ENCODE results near the gene EEFSEC. TPM values are rescaled to one million over a fixed set of nuclear protein-coding genes. Genes with fewer than 3 reads are reported as not detected.

Gene EEFSEC
- total RNA-seq, 2 donors from 2014 or later, result 12.9 to 13.0 TPM

GRCh38 chr3:128262457-128262856 is 109.2 kb downstream of the EEFSEC start:
- intact Hi-C loops (cut with DNase I), result no loop called here

GRCh38 chr3:128263118-128263517 is 109.8 kb downstream of the EEFSEC start:
- DNase-seq (ENCODE audit: low spot score), result no peak
- intact Hi-C loops (cut with DNase I), result no loop called here

More at GRCh38 chr3:128262457-128262856, 109.2 kb downstream of the EEFSEC start:
- no peak for DNase-seq (ENCODE audit: low spot score)

- intact Hi-C loops (cut with DNase I), result no loop called here
- DNase-seq (ENCODE audit: low spot score), result no peak
These were observed 110.7 kb downstream of the EEFSEC start for GRCh38 chr3:128263946-128264345.

GRCh38 chr3:128266453-128266852 is 113.2 kb downstream of the EEFSEC start:
- DNase-seq (ENCODE audit: low spot score), result no peak
- intact Hi-C loops (cut with DNase I), result no loop called here

- no peak for DNase-seq (ENCODE audit: low spot score)
- intact Hi-C loops (cut with DNase I), result no loop called here
These were observed 114.3 kb downstream of the EEFSEC start for GRCh38 chr3:128267541-128267940.

- DNase-seq (ENCODE audit: low spot score), result no peak
- intact Hi-C loops (cut with DNase I), result loop anchor here in 1 of 2 donors (2.0 kb wide), 1 partner anchor 18 kb away; no protein-coding TSS in a partner anchor
These were observed 115.9 kb downstream of the EEFSEC start for GRCh38 chr3:128269006-128269775.

- no peak for DNase-seq (ENCODE audit: low spot score)
- intact Hi-C loops (cut with DNase I), result loop anchor here in 1 of 2 donors (2.0 kb wide), 1 partner anchor 17 kb away; no protein-coding TSS in a partner anchor
These were observed 116.5 kb downstream of the EEFSEC start for GRCh38 chr3:128269796-128270195.

GRCh38 chr3:128270559-128271492 is 117.5 kb downstream of the EEFSEC start:
- intact Hi-C loops (cut with DNase I), result no loop called here
- no peak for DNase-seq (ENCODE audit: low spot score)

- intact Hi-C loops (cut with DNase I), result no loop called here
- DNase-seq (ENCODE audit: low spot score), result no peak
These were observed 118.5 kb downstream of the EEFSEC start for GRCh38 chr3:128271536-128272332.

- intact Hi-C loops (cut with DNase I), result no loop called here
- DNase-seq (ENCODE audit: low spot score), result no peak
These were observed 120.0 kb downstream of the EEFSEC start for GRCh38 chr3:128273109-128273840.

- no peak for DNase-seq (ENCODE audit: low spot score)
- intact Hi-C loops (cut with DNase I), result no loop called here
These were observed 120.7 kb downstream of the EEFSEC start for GRCh38 chr3:128273841-128274573.

- intact Hi-C loops (cut with DNase I), result no loop called here
- DNase-seq (ENCODE audit: low spot score), result no peak
These were observed 121.6 kb downstream of the EEFSEC start for GRCh38 chr3:128274837-128275236.

- no peak for DNase-seq (ENCODE audit: low spot score)
- intact Hi-C loops (cut with DNase I), result no loop called here
These were observed 122.2 kb downstream of the EEFSEC start for GRCh38 chr3:128275316-128276145.

- intact Hi-C loops (cut with DNase I), result no loop called here
- DNase-seq (ENCODE audit: low spot score), result no peak
These were observed 122.8 kb downstream of the EEFSEC start for GRCh38 chr3:128276146-128276435.

GRCh38 chr3:128276577-128277183 is 123.4 kb downstream of the EEFSEC start:
- intact Hi-C loops (cut with DNase I), result no loop called here
- DNase-seq (ENCODE audit: low spot score), result no peak

GRCh38 chr3:128277378-128278069 is 124.2 kb downstream of the EEFSEC start:
- DNase-seq (ENCODE audit: low spot score), result no peak
- intact Hi-C loops (cut with DNase I), result no loop called here
